Raji (cell line): ENCODE results near the gene UIMC1.

Experiments used
- POLR2A ChIP-seq: IDR thresholded peaks from 2 replicates; pipeline ENCODE4 v1.6.1; 2011; ENCODE audit warnings: low read depth, low read length, control low read depth; ENCODE audit not compliant: insufficient read depth

Gene UIMC1

DNA sequence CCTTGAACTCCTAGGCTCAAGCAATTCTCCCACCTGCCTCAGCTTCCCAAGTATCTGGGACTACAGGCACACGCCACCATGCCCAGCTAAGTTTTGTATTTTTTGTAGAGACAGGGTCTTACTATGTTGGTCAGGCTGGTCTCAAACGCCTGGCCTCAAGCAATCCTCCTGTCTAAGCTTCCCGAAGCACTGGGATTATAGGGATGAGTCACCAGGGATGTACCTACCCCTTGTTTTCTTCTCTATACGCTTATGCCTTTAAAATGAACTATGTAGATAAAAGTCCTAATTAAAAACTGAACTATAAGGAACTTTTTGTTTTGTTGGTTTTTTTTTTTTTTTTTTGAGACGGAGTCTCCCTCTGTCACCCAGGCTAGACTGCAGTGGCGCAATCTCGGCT lies 25.8 kb downstream of the UIMC1 start:
- no peak for TF ChIP-seq POLR2A

DNA sequence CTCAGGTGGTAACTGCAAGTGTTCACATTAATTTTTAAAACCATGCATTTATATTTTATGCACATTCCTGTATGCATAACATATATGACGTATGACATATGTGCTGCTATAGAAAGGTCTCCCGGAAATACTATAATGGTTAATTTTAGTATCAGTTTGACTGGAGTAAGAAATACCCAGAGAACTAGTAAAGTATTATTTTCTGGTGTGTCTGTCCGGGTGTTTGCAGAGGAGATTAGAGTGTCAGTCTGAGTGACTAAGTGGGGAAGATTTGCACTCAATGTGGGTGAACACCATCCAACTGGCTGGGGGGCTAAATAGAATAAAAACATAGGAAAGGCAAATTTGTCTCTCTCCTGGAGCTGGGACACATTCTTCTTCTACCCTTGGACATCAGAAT lies 26.9 kb downstream of the UIMC1 start:
- no peak for TF ChIP-seq POLR2A

DNA sequence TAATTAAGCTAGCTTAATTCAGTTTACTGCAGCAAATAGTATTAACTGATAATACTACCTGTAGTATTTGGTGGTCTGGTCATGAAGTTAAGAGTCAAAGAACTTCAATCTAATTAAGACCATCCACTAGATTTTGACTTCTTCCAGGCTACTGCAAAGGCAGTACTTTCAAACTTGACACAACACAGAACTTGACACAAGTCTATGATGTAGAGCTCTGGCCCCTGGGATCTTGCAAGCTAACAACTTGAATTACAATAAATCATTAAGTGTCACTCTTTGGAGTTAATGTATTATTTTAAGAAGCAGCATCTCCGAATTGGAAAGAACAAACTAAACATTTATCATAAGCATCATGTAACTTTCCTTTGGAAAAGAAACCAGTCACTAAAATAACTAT lies 40.9 kb downstream of the UIMC1 start:
- TF ChIP-seq POLR2A = no peak

DNA sequence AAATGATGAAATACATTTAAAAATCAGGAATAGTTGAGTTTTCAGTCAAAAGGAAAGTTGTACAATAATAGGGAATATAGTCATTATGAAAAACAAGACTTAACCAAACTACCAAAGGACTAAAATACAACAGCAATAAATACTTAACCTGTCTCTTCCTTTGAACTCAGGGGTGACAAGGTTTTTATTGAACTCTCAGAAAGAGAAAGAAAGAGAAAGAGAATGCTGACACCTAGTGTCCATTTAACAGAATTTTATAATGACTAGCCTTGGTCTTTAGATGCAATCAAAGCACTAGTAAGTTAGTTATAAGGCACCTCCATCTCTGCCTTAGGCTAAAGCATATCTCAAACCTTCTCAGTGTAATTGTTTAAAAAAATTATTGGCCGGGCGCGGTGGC lies 47.5 kb downstream of the UIMC1 start:
- TF ChIP-seq POLR2A = no peak

DNA sequence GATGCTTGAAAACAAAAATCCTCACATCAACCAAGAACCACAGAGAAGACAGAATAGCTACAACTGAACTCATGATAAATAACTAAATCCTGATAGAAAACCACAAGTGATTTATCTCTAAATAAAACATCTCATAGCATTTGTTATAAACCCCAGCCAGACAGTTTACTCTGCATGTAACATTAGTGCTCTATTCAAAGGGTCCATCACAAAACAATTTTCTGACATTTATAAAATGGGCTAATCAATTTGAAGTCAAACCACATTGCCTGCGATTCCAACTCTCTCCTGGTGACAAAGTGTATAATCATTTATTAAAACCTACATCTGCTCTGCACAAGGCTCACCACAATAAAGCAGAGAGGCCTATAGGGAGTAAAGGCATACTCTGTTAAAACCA lies 49.8 kb downstream of the UIMC1 start:
- no peak for TF ChIP-seq POLR2A

DNA sequence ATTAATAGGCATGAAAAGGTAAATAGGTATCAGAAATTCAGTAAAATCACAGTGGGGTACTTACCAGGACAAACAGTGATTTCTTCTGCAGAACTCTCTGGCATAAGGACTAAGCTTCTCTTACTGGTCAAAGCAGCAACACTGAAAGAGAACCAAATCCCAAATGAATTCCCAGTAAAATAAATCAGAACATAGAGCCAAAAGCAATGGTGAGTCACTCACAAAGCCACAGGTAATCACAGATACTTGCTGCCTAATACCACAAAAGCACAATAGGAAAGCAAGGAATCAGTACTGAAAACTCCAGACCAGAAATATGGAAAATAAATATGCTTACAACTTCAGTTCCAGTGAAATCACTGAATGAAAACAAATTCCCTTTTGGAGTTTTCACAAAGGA lies 50.7 kb downstream of the UIMC1 start:
- TF ChIP-seq POLR2A = no peak

- TF ChIP-seq POLR2A = no peak
Observed at GRCh38 chr5:176954050-176954449, 52.5 kb downstream of the UIMC1 start.

GRCh38 chr5:176952531-176953193 lies 53.9 kb downstream of the UIMC1 start:
- no peak for TF ChIP-seq POLR2A

- no peak for TF ChIP-seq POLR2A
Observed at GRCh38 chr5:176948458-176948857, 58.1 kb downstream of the UIMC1 start.

- TF ChIP-seq POLR2A = no peak
Observed at GRCh38 chr5:176947847-176948246, 58.7 kb downstream of the UIMC1 start.

DNA sequence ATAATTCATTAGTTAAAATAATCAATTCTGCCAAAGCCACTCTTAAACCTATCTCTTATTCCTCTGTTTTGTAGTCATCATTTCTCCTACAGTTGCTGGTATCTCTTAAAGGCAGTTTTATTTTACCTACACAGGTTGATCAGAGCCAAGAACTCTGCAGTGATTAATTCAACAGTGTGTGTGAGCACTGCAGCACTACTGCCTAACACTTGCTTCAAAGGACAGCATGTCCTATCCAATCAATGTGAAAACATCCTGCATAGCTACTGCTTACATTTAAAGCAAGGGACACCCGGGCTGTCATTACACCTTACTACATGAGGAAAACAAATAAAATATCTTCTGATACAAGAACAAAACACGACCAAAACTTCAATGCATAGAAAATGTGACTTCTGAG lies 62.3 kb downstream of the UIMC1 start:
- no peak for TF ChIP-seq POLR2A

GRCh38 chr5:176943816-176944215 lies 62.8 kb downstream of the UIMC1 start:
- no peak for TF ChIP-seq POLR2A

GRCh38 chr5:176941951-176942350 lies 64.6 kb downstream of the UIMC1 start:
- TF ChIP-seq POLR2A = no peak

DNA sequence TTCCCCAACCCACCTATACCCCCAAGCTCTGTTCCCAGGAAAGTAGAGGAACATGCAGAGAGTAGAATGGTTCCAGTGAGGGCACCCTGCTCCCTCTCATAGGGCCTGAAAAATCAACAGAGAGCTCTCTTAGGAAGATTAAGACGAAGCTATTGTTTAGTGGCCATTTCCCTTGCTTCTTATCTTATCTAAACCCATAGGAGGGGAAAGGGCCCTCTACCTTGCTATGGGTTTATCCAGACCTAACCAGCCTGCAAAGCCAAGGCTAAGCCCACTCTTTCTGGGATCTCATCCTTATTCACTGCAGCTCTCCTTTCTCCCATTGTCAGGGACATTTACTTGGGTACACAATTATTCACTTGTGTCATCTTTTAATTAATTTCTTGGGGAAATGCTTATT lies 68.1 kb downstream of the UIMC1 start:
- TF ChIP-seq POLR2A = no peak

- TF ChIP-seq POLR2A = no peak
Observed at GRCh38 chr5:176935017-176935416, 71.6 kb downstream of the UIMC1 start.

- TF ChIP-seq POLR2A = no peak
Observed at GRCh38 chr5:176934309-176934930, 72.2 kb downstream of the UIMC1 start.

DNA sequence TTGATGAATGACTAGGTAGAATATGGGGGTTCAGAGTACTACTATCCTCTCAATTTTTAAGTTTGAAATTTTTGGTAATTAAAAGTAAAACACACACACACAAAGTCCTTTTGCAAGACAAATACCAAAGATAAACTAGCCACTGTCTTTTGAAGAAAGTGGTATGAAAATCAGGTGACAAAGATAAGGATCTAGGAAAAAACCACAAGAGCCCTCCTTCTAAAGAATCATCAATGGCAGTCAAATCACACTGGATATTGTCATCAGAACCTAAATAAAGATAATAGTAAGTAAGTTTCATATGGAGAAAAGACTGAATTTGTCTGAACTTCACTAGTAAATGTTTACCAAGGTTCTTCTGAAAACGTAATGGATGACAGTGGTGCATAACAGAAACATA lies 76.9 kb downstream of the UIMC1 start:
- no peak for TF ChIP-seq POLR2A
